A549 (cell line): ENCODE data around the gene TANK.

ENCODE experiments used
- CBX2 ChIP-seq: fragments of 200-600 bp; sonication (generic); IDR thresholded peaks from 2 replicates; pipeline ENCODE4 v1.6.1; 2016; ENCODE audit warnings: low read depth, mild to moderate bottlenecking, borderline replicate concordance
- CHD2 ChIP-seq: fragments of 150-350 bp; IDR thresholded peaks from 2 replicates; pipeline ENCODE4 v1.6.1; 2014; ENCODE audit warnings: low read length; ENCODE audit not compliant: partially characterized antibody
- CTCF ChIP-seq: fragments of >200 bp; sonication (Bioruptor Twin); formaldehyde crosslinking; IDR thresholded peaks from 3 replicates; pipeline ENCODE4 v1.5.1; 2016
- EP300 ChIP-seq, 2 experiments: fragments of >200 bp; sonication (Bioruptor Twin); formaldehyde crosslinking; IDR thresholded peaks; 2 replicates in 1 of 2; 3 replicates in 1 of 2; pipeline ENCODE4 v1.6.1; 2016 to 2017
- JUNB ChIP-seq: fragments of >200 bp; sonication (Bioruptor Twin); formaldehyde crosslinking; IDR thresholded peaks from 2 replicates; pipeline ENCODE4 v1.6.1; 2016
- REST ChIP-seq: fragments of 200-600 bp; sonication (generic); IDR thresholded peaks from 2 replicates; pipeline ENCODE4 v1.6.1; 2016; ENCODE audit warnings: antibody characterized with exemption, mild to moderate bottlenecking, moderate library complexity
- ZC3H11A ChIP-seq: fragments of 450-650 bp; IDR thresholded peaks from 2 replicates; pipeline ENCODE4 v1.6.1; 2014; ENCODE audit warnings: antibody characterized with exemption, mild to moderate bottlenecking
- ZSCAN20 ChIP-seq: fragments of 250-450 bp; sonication (Bioruptor Pico); IDR thresholded peaks from 2 replicates; pipeline ENCODE4 v1.8.0; 2022; ENCODE audit warnings: mild to moderate bottlenecking, moderate library complexity

- TF ChIP-seq CHD2 (no peak), CTCF (no peak), ZC3H11A (no peak), ZSCAN20 (CRISPR knock-in tag) (no peak), JUNB (no peak), EP300 (IDR thresholded peaks at IDR 0.05) (no peak), REST (no peak), CBX2 (no peak)
Observed at GRCh38 chr2:161115205-161115604, 45.0 kb upstream of the TANK start.
